ENCODE results near the gene PLA2G2F.

GRCh38 chr1:20123722-20124455 lies 15.2 kb upstream of the PLA2G2F start:
- TF ChIP-seq CTCF (IDR thresholded peaks at IDR 0.05) (no peak), POLR2A (IDR thresholded peaks at IDR 0.05) (no peak)

All from right lobe of liver (tissue), 4 donors.